CD4-positive, alpha-beta T cell (primary cell): Measurements from ENCODE around the gene SHF. TPM values are rescaled to one million over a fixed set of nuclear protein-coding genes. Genes with fewer than 3 reads are reported as not detected.
A peak's percentile ranks its signal among the peaks of the same experiment; 100 is the strongest.

Experiments used
- ATAC-seq: fragments of 200-7000 bp; cut with Tn5 transposase; one replicate; pipeline ENCODE4 v1.10.0; 2022; ENCODE audit warnings: mild to moderate bottlenecking; ENCODE audit not compliant: poor library complexity
- CTCF ChIA-PET: fragments of 350-600 bp; sonication (Branson Sonifier 250); formaldehyde crosslinking; loops from one replicate; lab custom pipeline; 2021; ENCODE audit warnings: antibody characterized with exemption, inconsistent platforms; lab: Charles Lee
- POLR2A ChIA-PET: fragments of 350-600 bp; sonication (Branson Sonifier 250); formaldehyde crosslinking; loops from one replicate; lab custom pipeline; 2021; ENCODE audit warnings: antibody characterized with exemption, inconsistent platforms; lab: Charles Lee
- DNase-seq, 14 experiments: peaks; one replicate each; pipeline ENCODE4 v3.0.0-alpha.2; 2013 to 2020; ENCODE audit warnings: mixed read lengths in 2 of 14
- H3K27ac ChIP-seq, 2 donors: one replicate each; pipeline versions ENCODE4 v1.5.1 to v1.7.0; 2013; ENCODE audit warnings: low read length in 2 of 2, low read depth in 1 of 2, mild to moderate bottlenecking in 1 of 2
- H3K27me3 ChIP-seq, 2 experiments: 1 replicate in 1 of 2; 2 replicates in 1 of 2; pipeline versions ENCODE4 v1.6.1 to v1.7.0; 2013; ENCODE audit warnings: low read length in 2 of 2, control low read depth in 1 of 2, mild to moderate bottlenecking in 1 of 2, moderate library complexity in 1 of 2; ENCODE audit not compliant: insufficient read depth in 2 of 2, control insufficient read depth in 1 of 2
- H3K36me3 ChIP-seq: one replicate; pipeline ENCODE4 v1.6.1; 2013; ENCODE audit warnings: low read length, control low read depth; ENCODE audit not compliant: insufficient read depth
- H3K4me1 ChIP-seq: one replicate; pipeline ENCODE4 v1.6.1; 2013; ENCODE audit warnings: low read length, control low read depth; ENCODE audit not compliant: insufficient read depth
- H3K4me3 ChIP-seq: one replicate; pipeline ENCODE4 v1.5.1; 2013; ENCODE audit warnings: mild to moderate bottlenecking, low read length, moderate library complexity
- H3K9me3 ChIP-seq, 2 experiments: 1 replicate in 1 of 2; 2 replicates in 1 of 2; pipeline versions ENCODE4 v1.6.1 to v1.7.0; 2013; ENCODE audit warnings: low read length in 2 of 2, mild to moderate bottlenecking in 2 of 2, control low read depth in 1 of 2, moderate library complexity in 1 of 2; ENCODE audit not compliant: control insufficient read depth in 1 of 2, insufficient read depth in 1 of 2
- H3K27ac Mint-ChIP-seq: one replicate; pipeline ENCODE4 v1.8.0; 2020; ENCODE audit warnings: mixed read lengths
- H3K27me3 Mint-ChIP-seq: one replicate; pipeline ENCODE4 v1.8.0; 2021; ENCODE audit warnings: mixed read lengths
- H3K36me3 Mint-ChIP-seq: one replicate; pipeline ENCODE4 v1.8.0; 2021; ENCODE audit warnings: low read depth, mixed read lengths
- H3K4me1 Mint-ChIP-seq: one replicate; pipeline ENCODE4 v1.8.0; 2021; ENCODE audit warnings: low read depth, mixed read lengths
- H3K4me3 Mint-ChIP-seq: one replicate; pipeline ENCODE4 v1.8.0; 2020; ENCODE audit warnings: mild to moderate bottlenecking, mixed read lengths
- H3K9me3 Mint-ChIP-seq: one replicate; pipeline ENCODE4 v1.8.0; 2020; ENCODE audit warnings: mixed read lengths
- CTCF ChIP-seq: fragments of 200-600 bp; IDR thresholded peaks from one replicate; pipeline ENCODE4 v1.8.0; 2022; ENCODE audit warnings: antibody characterized with exemption, mild to moderate bottlenecking
- intact Hi-C, 2 experiments: fragments of 100-400 bp; cut with DNase I in 1 of 2; cut with micrococcal nuclease in 1 of 2; formaldehyde crosslinking; loops; one replicate each; pipeline versions ENCODE4 v1.15.1 to v1.9.0; 2023 to 2025; cut with DNase I, micrococcal nuclease
- total RNA-seq, 174 experiments: library from RNA in 2 of 174; stranded (reverse) in 2 of 174; gene quantifications; one replicate each; pipeline ENCODE4 v1.2.3 and lab custom pipeline; 2021 to 2026

Gene SHF
- total RNA-seq, 2 experiments from 2014 or later, result 3.7 to 3.9 TPM

GRCh38 chr15:45169608-45170480 is 17.9 kb downstream of the SHF start:
- TF ChIP-seq CTCF, result no peak
- Mint-ChIP-seq H3K4me1 (peaks cover 15% of the 10 kb centered on the region), H3K4me3 (peak overlapping the region; percentile 34), H3K36me3 (no peaks in the 10 kb centered on the region), H3K27me3 (no peaks in the 10 kb centered on the region), H3K9me3 (no peaks in the 10 kb centered on the region), H3K27ac (peak overlapping the region; percentile 89)
- no peaks in the 10 kb centered on the region for H3K9me3 ChIP-seq
- DNase-seq (no peak), ATAC-seq (no peak)
- H3K4me3 ChIP-seq, result no peak overlapping the region
- H3K27me3 ChIP-seq, result no peaks in the 10 kb centered on the region
- intact Hi-C loops, result loop anchor here (5.0 to 10.0 kb wide), 5 partner anchors 43 to 1988 kb away; partner anchors contain the start of genes BLOC1S6 (in 1 of the 2), DUOX1 (in 1 of the 2) and DUOXA1 (in 1 of the 2)
- ChIA-PET POLR2A (interaction anchor here (1.1 to 1.8 kb wide), 2 partner anchors 28 to 30 kb away, joined by 3 to 5 read pairs; no protein-coding TSS in a partner anchor), CTCF (interaction anchor here (1.3 kb wide), 1 partner anchor 52 kb away, joined by 4 read pairs; no protein-coding TSS in a partner anchor)
- H3K27ac ChIP-seq, result peak overlapping the region in 1 of 2 donors; percentile 38
- no peaks in the 10 kb centered on the region for H3K36me3 ChIP-seq
- peaks cover 23% of the 10 kb centered on the region for H3K4me1 ChIP-seq

GRCh38 chr15:45168751-45169551 is 18.8 kb downstream of the SHF start:
- no peak for ATAC-seq
- Histone ChIP-seq H3K9me3 (no peaks in the 10 kb centered on the region), H3K4me1 (peaks cover 26% of the 10 kb centered on the region), H3K4me3 (no peak overlapping the region), H3K36me3 (no peaks in the 10 kb centered on the region), H3K27ac (peak overlapping the region in 1 of 2 donors; percentile 38), H3K27me3 (no peaks in the 10 kb centered on the region)
- ChIA-PET POLR2A (interaction anchor here (1.1 to 2.3 kb wide), 4 partner anchors 19 to 233 kb away, joined by 3 to 53 read pairs (median 7); a partner anchor contains a TSS), CTCF (interaction anchor here (0.6 to 2.2 kb wide), 6 partner anchors 10 to 51 kb away, joined by 3 to 14 read pairs (median 8); no protein-coding TSS in a partner anchor)
- Mint-ChIP-seq H3K4me3 (peak overlapping the region; percentile 74), H3K4me1 (peaks cover 15% of the 10 kb centered on the region), H3K36me3 (no peaks in the 10 kb centered on the region), H3K27me3 (no peaks in the 10 kb centered on the region), H3K27ac (peak overlapping the region; percentile 89), H3K9me3 (no peaks in the 10 kb centered on the region)
- TF ChIP-seq CTCF, result no peak
- no peak for DNase-seq
- intact Hi-C loops, result loop anchor here (5.0 to 10.0 kb wide), 5 partner anchors 42 to 1987 kb away; partner anchors contain the start of genes BLOC1S6 (in 1 of the 2), DUOX1 (in 1 of the 2) and DUOXA1 (in 1 of the 2)

- H3K27ac Mint-ChIP-seq, result peak overlapping the region; percentile 89
- no peak for TF ChIP-seq CTCF
- Histone ChIP-seq H3K4me3 (no peak overlapping the region), H3K27ac (no peak overlapping the region), H3K9me3 (no peaks in the 10 kb centered on the region), H3K27me3 (no peaks in the 10 kb centered on the region), H3K4me1 (peaks cover 26% of the 10 kb centered on the region), H3K36me3 (no peaks in the 10 kb centered on the region)
- ChIA-PET CTCF (interaction anchor here (0.6 to 2.2 kb wide), 6 partner anchors 11 to 233 kb away, joined by 3 to 14 read pairs (median 8); a partner anchor contains a TSS), POLR2A (interaction anchor here (1.0 to 3.7 kb wide), 8 partner anchors 16 to 234 kb away, joined by 3 to 53 read pairs (median 6); a partner anchor contains a TSS)
- H3K36me3 Mint-ChIP-seq, result no peaks in the 10 kb centered on the region
- no peaks in the 10 kb centered on the region for H3K27me3 Mint-ChIP-seq
- intact Hi-C loops, result loop anchor here (5.0 to 10.0 kb wide), 5 partner anchors 41 to 1986 kb away; partner anchors contain the start of genes BLOC1S6 (in 1 of the 2), DUOX1 (in 1 of the 2) and DUOXA1 (in 1 of the 2)
- no peaks in the 10 kb centered on the region for H3K9me3 Mint-ChIP-seq
- peak overlapping the region; percentile 57 for H3K4me3 Mint-ChIP-seq
- no peak for DNase-seq
- H3K4me1 Mint-ChIP-seq, result peaks cover 15% of the 10 kb centered on the region
- no peak for ATAC-seq
Observed at GRCh38 chr15:45168286-45168685, 19.5 kb downstream of the SHF start.
